Stimulated activated naive CD8-positive, alpha-beta T cell treated with anti-CD3 and anti-CD28 coated beads, Interleukin-15, Interleukin-2, amounts not matched to agents 100 ng/mL and 50 ng/mL, for 24 hours (primary cell): Measurements from ENCODE around the gene TMEM245.

Experiments
- H3K27ac Mint-ChIP-seq: one replicate; pipeline ENCODE4 v1.8.0; 2021; ENCODE audit warnings: mild to moderate bottlenecking, mixed read lengths
- H3K27me3 Mint-ChIP-seq: one replicate; pipeline ENCODE4 v1.8.0; 2021; ENCODE audit warnings: mixed read lengths
- H3K36me3 Mint-ChIP-seq: one replicate; pipeline ENCODE4 v1.8.0; 2021; ENCODE audit warnings: low read depth, mixed read lengths
- H3K4me1 Mint-ChIP-seq: one replicate; pipeline ENCODE4 v1.8.0; 2021; ENCODE audit warnings: low read depth, mixed read lengths
- H3K4me3 Mint-ChIP-seq: one replicate; pipeline ENCODE4 v1.8.0; 2021; ENCODE audit warnings: mild to moderate bottlenecking, mixed read lengths
- H3K9me3 Mint-ChIP-seq: one replicate; pipeline ENCODE4 v1.8.0; 2021; ENCODE audit warnings: mixed read lengths

Gene TMEM245

GRCh38 chr9:109100543-109101201 is 19.1 kb downstream of the TMEM245 start:
- Mint-ChIP-seq H3K4me3 (peak overlapping the region; percentile 70), H3K27ac (peak overlapping the region; percentile 86), H3K27me3 (no peaks in the 10 kb centered on the region), H3K4me1 (peaks cover 82% of the 10 kb centered on the region), H3K9me3 (peaks cover 4% of the 10 kb centered on the region), H3K36me3 (peaks cover 60% of the 10 kb centered on the region)

GRCh38 chr9:109098960-109099308 is 20.8 kb downstream of the TMEM245 start:
- peaks cover 61% of the 10 kb centered on the region for H3K36me3 Mint-ChIP-seq
- H3K4me3 Mint-ChIP-seq, result peak overlapping the region; percentile 21
- H3K27ac Mint-ChIP-seq, result peak overlapping the region; percentile 71
- H3K4me1 Mint-ChIP-seq, result peaks cover 90% of the 10 kb centered on the region
- peaks cover 4% of the 10 kb centered on the region for H3K9me3 Mint-ChIP-seq
- no peaks in the 10 kb centered on the region for H3K27me3 Mint-ChIP-seq

- Mint-ChIP-seq H3K4me1 (peaks cover 92% of the 10 kb centered on the region), H3K27me3 (no peaks in the 10 kb centered on the region), H3K36me3 (peaks cover 61% of the 10 kb centered on the region), H3K4me3 (peak overlapping the region; percentile 21), H3K27ac (peak overlapping the region; percentile 71), H3K9me3 (peaks cover 1% of the 10 kb centered on the region)
These were observed 21.4 kb downstream of the TMEM245 start for GRCh38 chr9:109098171-109098959.

GRCh38 chr9:109097146-109097545 is 22.6 kb downstream of the TMEM245 start:
- peak overlapping the region; percentile 16 for H3K27ac Mint-ChIP-seq
- H3K4me3 Mint-ChIP-seq, result no peak overlapping the region
- H3K27me3 Mint-ChIP-seq, result no peaks in the 10 kb centered on the region
- peaks cover 91% of the 10 kb centered on the region for H3K4me1 Mint-ChIP-seq
- no peaks in the 10 kb centered on the region for H3K9me3 Mint-ChIP-seq
- peaks cover 63% of the 10 kb centered on the region for H3K36me3 Mint-ChIP-seq

GRCh38 chr9:109095321-109095720 is 24.4 kb downstream of the TMEM245 start:
- Mint-ChIP-seq H3K9me3 (no peaks in the 10 kb centered on the region), H3K36me3 (peaks cover 70% of the 10 kb centered on the region), H3K27ac (no peak overlapping the region), H3K4me1 (peaks cover 78% of the 10 kb centered on the region), H3K4me3 (no peak overlapping the region), H3K27me3 (no peaks in the 10 kb centered on the region)

- H3K27ac Mint-ChIP-seq, result no peak overlapping the region
These were observed 25.5 kb downstream of the TMEM245 start for GRCh38 chr9:109094268-109094667.

GRCh38 chr9:109092587-109092986 is 27.2 kb downstream of the TMEM245 start:
- Mint-ChIP-seq H3K27ac (peak overlapping the region; percentile 83), H3K4me1 (peaks cover 52% of the 10 kb centered on the region), H3K36me3 (peaks cover 78% of the 10 kb centered on the region), H3K4me3 (no peak overlapping the region), H3K9me3 (no peaks in the 10 kb centered on the region), H3K27me3 (no peaks in the 10 kb centered on the region)

More at GRCh38 chr9:109094268-109094667, 25.5 kb downstream of the TMEM245 start:
- Mint-ChIP-seq H3K4me1 (peaks cover 69% of the 10 kb centered on the region), H3K4me3 (no peak overlapping the region), H3K9me3 (no peaks in the 10 kb centered on the region), H3K27me3 (no peaks in the 10 kb centered on the region), H3K36me3 (peaks cover 73% of the 10 kb centered on the region)

- H3K9me3 Mint-ChIP-seq, result no peaks in the 10 kb centered on the region
- peaks cover 47% of the 10 kb centered on the region for H3K4me1 Mint-ChIP-seq
- no peaks in the 10 kb centered on the region for H3K27me3 Mint-ChIP-seq
- no peak overlapping the region for H3K4me3 Mint-ChIP-seq
- peak overlapping the region; percentile 83 for H3K27ac Mint-ChIP-seq
- peaks cover 78% of the 10 kb centered on the region for H3K36me3 Mint-ChIP-seq
These were observed 27.6 kb downstream of the TMEM245 start for GRCh38 chr9:109092051-109092580.

- H3K4me3 Mint-ChIP-seq, result no peak overlapping the region
- no peaks in the 10 kb centered on the region for H3K27me3 Mint-ChIP-seq
- H3K36me3 Mint-ChIP-seq, result peaks cover 74% of the 10 kb centered on the region
- no peaks in the 10 kb centered on the region for H3K9me3 Mint-ChIP-seq
- peaks cover 18% of the 10 kb centered on the region for H3K4me1 Mint-ChIP-seq
- H3K27ac Mint-ChIP-seq, result no peak overlapping the region
These were observed 31.5 kb downstream of the TMEM245 start for GRCh38 chr9:109088221-109088620.

GRCh38 chr9:109087795-109088194 is 32.0 kb downstream of the TMEM245 start:
- H3K4me1 Mint-ChIP-seq, result peaks cover 18% of the 10 kb centered on the region

GRCh38 chr9:109086221-109086620 is 33.5 kb downstream of the TMEM245 start:
- no peak overlapping the region for H3K4me3 Mint-ChIP-seq
- no peaks in the 10 kb centered on the region for H3K9me3 Mint-ChIP-seq
- no peaks in the 10 kb centered on the region for H3K27me3 Mint-ChIP-seq
- peak overlapping the region; percentile 4 for H3K27ac Mint-ChIP-seq
- peaks cover 9% of the 10 kb centered on the region for H3K4me1 Mint-ChIP-seq
- peaks cover 62% of the 10 kb centered on the region for H3K36me3 Mint-ChIP-seq

More at GRCh38 chr9:109087795-109088194, 32.0 kb downstream of the TMEM245 start:
- H3K27me3 Mint-ChIP-seq, result no peaks in the 10 kb centered on the region
- no peak overlapping the region for H3K4me3 Mint-ChIP-seq
- H3K36me3 Mint-ChIP-seq, result peaks cover 74% of the 10 kb centered on the region
- H3K9me3 Mint-ChIP-seq, result no peaks in the 10 kb centered on the region
- H3K27ac Mint-ChIP-seq, result no peak overlapping the region

GRCh38 chr9:109085510-109085909 is 34.2 kb downstream of the TMEM245 start:
- no peak overlapping the region for H3K27ac Mint-ChIP-seq
- H3K4me3 Mint-ChIP-seq, result no peak overlapping the region
- no peaks in the 10 kb centered on the region for H3K27me3 Mint-ChIP-seq
- H3K9me3 Mint-ChIP-seq, result no peaks in the 10 kb centered on the region
- peaks cover 63% of the 10 kb centered on the region for H3K36me3 Mint-ChIP-seq
- H3K4me1 Mint-ChIP-seq, result peaks cover 9% of the 10 kb centered on the region

GRCh38 chr9:109083813-109084405 is 35.8 kb downstream of the TMEM245 start:
- Mint-ChIP-seq H3K27me3 (no peaks in the 10 kb centered on the region), H3K4me1 (peaks cover 9% of the 10 kb centered on the region), H3K27ac (no peak overlapping the region), H3K9me3 (no peaks in the 10 kb centered on the region), H3K36me3 (peaks cover 67% of the 10 kb centered on the region), H3K4me3 (no peak overlapping the region)

GRCh38 chr9:109083141-109083540 is 36.6 kb downstream of the TMEM245 start:
- H3K9me3 Mint-ChIP-seq, result no peaks in the 10 kb centered on the region
- H3K4me3 Mint-ChIP-seq, result no peak overlapping the region
- peaks cover 9% of the 10 kb centered on the region for H3K4me1 Mint-ChIP-seq
- no peaks in the 10 kb centered on the region for H3K27me3 Mint-ChIP-seq
- no peak overlapping the region for H3K27ac Mint-ChIP-seq
- peaks cover 69% of the 10 kb centered on the region for H3K36me3 Mint-ChIP-seq

- peaks cover 72% of the 10 kb centered on the region for H3K36me3 Mint-ChIP-seq
- no peak overlapping the region for H3K27ac Mint-ChIP-seq
- no peaks in the 10 kb centered on the region for H3K9me3 Mint-ChIP-seq
- no peaks in the 10 kb centered on the region for H3K27me3 Mint-ChIP-seq
- H3K4me3 Mint-ChIP-seq, result no peak overlapping the region
- peaks cover 9% of the 10 kb centered on the region for H3K4me1 Mint-ChIP-seq
These were observed 37.6 kb downstream of the TMEM245 start for GRCh38 chr9:109082091-109082620.
